IMR-90 (cell line): ENCODE measurements around the gene MICAL1. TPM values are rescaled to one million over a fixed set of nuclear protein-coding genes. Genes with fewer than 3 reads are reported as not detected.

ENCODE experiments used
- ATAC-seq: fragments of 200-7000 bp; cut with Tn5 transposase; 2 replicates; pipeline ENCODE4 v1.9.1; 2020; ENCODE audit warnings: low read depth, mild to moderate bottlenecking, moderate library complexity
- BruUV-seq: library from RNA; stranded (reverse); fragments of 400-500 nt; replicated peaks from 2 replicates; lab custom pipeline; 2021; lab: Mats Ljungman, UMichigan
- CTCF ChIA-PET: fragments of 300-600 bp; formaldehyde crosslinking; extraction: SDS; loops from one replicate; lab custom pipeline; 2021; ENCODE audit warnings: antibody characterized with exemption; lab: Yijun Ruan, JAX
- POLR2A ChIA-PET: fragments of 300-600 bp; sonication (Branson Sonifier 250); formaldehyde crosslinking; loops from one replicate; lab custom pipeline; 2022; ENCODE audit warnings: antibody characterized with exemption; ENCODE audit not compliant: unreplicated experiment; lab: Charles Lee
- DNase-seq: peaks from one replicate; pipeline ENCODE4 v3.0.0; 2013
- H2AFZ ChIP-seq: replicated peaks from 2 replicates; pipeline ENCODE3; 2013; ENCODE audit warnings: low read length, mild to moderate bottlenecking; ENCODE audit not compliant: poor library complexity
- H2AK5ac ChIP-seq: 2 replicates; pipeline ENCODE4 v1.6.1; 2013; ENCODE audit warnings: low read depth, low read length, inconsistent platforms
- H2AK9ac ChIP-seq: replicated peaks from 2 replicates; pipeline ENCODE3; 2013; ENCODE audit warnings: mild to moderate bottlenecking, low read depth, low read length, moderate library complexity; ENCODE audit not compliant: poor library complexity
- H2BK120ac ChIP-seq: 2 replicates; pipeline ENCODE4 v1.6.1; 2013; ENCODE audit warnings: low read depth, low read length, inconsistent platforms
- H2BK15ac ChIP-seq: 3 replicates; pipeline ENCODE4 v1.6.1; 2013; ENCODE audit warnings: low read depth, low read length, inconsistent platforms
- H2BK20ac ChIP-seq: 2 replicates; pipeline ENCODE4 v1.6.1; 2013; ENCODE audit warnings: low read depth, mild to moderate bottlenecking, inconsistent platforms, low read length, moderate library complexity
- H2BK5ac ChIP-seq: 2 replicates; pipeline ENCODE4 v1.6.1; 2013; ENCODE audit warnings: mild to moderate bottlenecking, low read depth, low read length, inconsistent platforms; ENCODE audit not compliant: poor library complexity, severe bottlenecking
- H3K14ac ChIP-seq: replicated peaks from 2 replicates; pipeline ENCODE4 v1.6.1; 2013; ENCODE audit warnings: low read depth, low read length, inconsistent platforms
- H3K18ac ChIP-seq: 2 replicates; pipeline ENCODE4 v1.6.1; 2013; ENCODE audit warnings: low read depth, low read length, control low read depth
- H3K23ac ChIP-seq: 2 replicates; pipeline ENCODE4 v1.6.1; 2013; ENCODE audit warnings: low read depth, low read length, inconsistent platforms
- H3K27ac ChIP-seq: 2 replicates; pipeline ENCODE4 v1.5.1; 2013; ENCODE audit warnings: mild to moderate bottlenecking, control low read depth, low read length; ENCODE audit not compliant: insufficient read depth
- H3K27me3 ChIP-seq: 2 replicates; pipeline ENCODE4 v1.6.1; 2013; ENCODE audit warnings: low read length; ENCODE audit not compliant: control insufficient read depth, insufficient read depth
- H3K36me3 ChIP-seq: 2 replicates; pipeline ENCODE4 v1.6.1; 2013; ENCODE audit warnings: low read length, mixed read lengths; ENCODE audit not compliant: control insufficient read depth, insufficient read depth
- H3K4ac ChIP-seq: 2 replicates; pipeline ENCODE4 v1.6.1; 2013; ENCODE audit warnings: low read depth, low read length, inconsistent platforms
- H3K4me1 ChIP-seq: 2 replicates; pipeline ENCODE4 v1.6.1; 2013; ENCODE audit warnings: low read length, mixed read lengths; ENCODE audit not compliant: control insufficient read depth, insufficient read depth
- H3K4me2 ChIP-seq: 2 replicates; pipeline ENCODE4 v1.6.1; 2013; ENCODE audit warnings: low read depth, mild to moderate bottlenecking, control low read depth, low read length, moderate library complexity
- H3K4me3 ChIP-seq: 2 replicates; pipeline ENCODE4 v1.5.1; 2013; ENCODE audit warnings: low read depth, mild to moderate bottlenecking, control low read depth, low read length, moderate library complexity; ENCODE audit not compliant: insufficient read depth
- H3K56ac ChIP-seq: 2 replicates; pipeline ENCODE4 v1.6.1; 2013; ENCODE audit warnings: low read length, inconsistent platforms; ENCODE audit not compliant: insufficient read depth; ENCODE audit errors: extremely low read depth
- H3K79me1 ChIP-seq, 2 experiments: 2 replicates each; pipeline ENCODE4 v1.6.1; 2013; ENCODE audit warnings: low read length in 2 of 2, inconsistent platforms in 1 of 2, low read depth in 1 of 2
- H3K9ac ChIP-seq: 2 replicates; pipeline ENCODE4 v1.6.1; 2013; ENCODE audit warnings: low read depth, low read length, control low read depth
- H3K9me1 ChIP-seq: 2 replicates; pipeline ENCODE4 v1.6.1; 2013; ENCODE audit warnings: low read length, inconsistent platforms; ENCODE audit not compliant: insufficient read depth
- H3K9me3 ChIP-seq: 2 replicates; pipeline ENCODE4 v1.6.1; 2013; ENCODE audit warnings: low read length; ENCODE audit not compliant: control insufficient read depth, insufficient read depth
- H4K20me1 ChIP-seq: 2 replicates; pipeline ENCODE4 v1.6.1; 2013; ENCODE audit warnings: low read length, inconsistent platforms; ENCODE audit not compliant: insufficient read depth
- H4K5ac ChIP-seq: 2 replicates; pipeline ENCODE4 v1.6.1; 2013; ENCODE audit warnings: mild to moderate bottlenecking, low read depth, low read length, control low read depth
- H4K8ac ChIP-seq, 2 experiments: 2 replicates each; pipeline ENCODE4 v1.6.1; 2013; ENCODE audit warnings: low read depth in 2 of 2, low read length in 2 of 2, control low read depth in 1 of 2, inconsistent platforms in 1 of 2
- H4K91ac ChIP-seq: 2 replicates; pipeline ENCODE4 v1.6.1; 2013; ENCODE audit warnings: low read depth, low read length, inconsistent platforms; ENCODE audit not compliant: insufficient read depth
- BHLHE40 ChIP-seq: fragments of 150-350 bp; IDR thresholded peaks from 2 replicates; pipeline ENCODE4 v1.6.1; 2016; ENCODE audit warnings: mild to moderate bottlenecking, low read depth, low read length
- CEBPB ChIP-seq: IDR thresholded peaks from 2 replicates; pipeline ENCODE4 v1.6.1; 2012; ENCODE audit warnings: low read depth, low read length, improper control_type of control experiment
- CHD1 ChIP-seq: IDR thresholded peaks from 2 replicates; pipeline ENCODE4 v1.6.1; 2012; ENCODE audit warnings: low read depth, low read length, improper control_type of control experiment
- CTCF ChIP-seq: conservative IDR thresholded peaks from 2 replicates; pipeline ENCODE4 v1.5.1; 2012; ENCODE audit warnings: mild to moderate bottlenecking, low read depth, low read length, improper control_type of control experiment
- ELK1 ChIP-seq: fragments of 150-350 bp; IDR thresholded peaks from 2 replicates; pipeline ENCODE4 v1.6.1; 2016; ENCODE audit warnings: low read depth, mild to moderate bottlenecking, low read length, moderate library complexity, borderline replicate concordance
- FOS ChIP-seq: fragments of 150-350 bp; IDR thresholded peaks from 2 replicates; pipeline ENCODE4 v1.6.1; 2016; ENCODE audit warnings: low read depth, low read length
- MAFK ChIP-seq: IDR thresholded peaks from 2 replicates; pipeline ENCODE4 v1.6.1; 2012; ENCODE audit warnings: low read depth, low read length, improper control_type of control experiment
- MAZ ChIP-seq: IDR thresholded peaks from 2 replicates; pipeline ENCODE4 v1.6.1; 2012; ENCODE audit warnings: low read depth, mild to moderate bottlenecking, low read length, improper control_type of control experiment, moderate library complexity, borderline replicate concordance
- MXI1 ChIP-seq: IDR thresholded peaks from 2 replicates; pipeline ENCODE4 v1.6.1; 2012; ENCODE audit warnings: low read depth, mild to moderate bottlenecking, low read length, moderate library complexity, borderline replicate concordance
- NFE2L2 ChIP-seq: fragments of 150-350 bp; IDR thresholded peaks from 2 replicates; pipeline ENCODE4 v1.6.1; 2016; ENCODE audit warnings: low read depth, mild to moderate bottlenecking, low read length
- POLR2A ChIP-seq: IDR thresholded peaks from 2 replicates; pipeline ENCODE4 v1.6.1; 2012; ENCODE audit warnings: mild to moderate bottlenecking, low read depth, low read length
- RAD21 ChIP-seq: IDR thresholded peaks from 2 replicates; pipeline ENCODE4 v1.6.1; 2012; ENCODE audit warnings: low read length, improper control_type of control experiment
- RCOR1 ChIP-seq: IDR thresholded peaks from 2 replicates; pipeline ENCODE4 v1.6.1; 2012; ENCODE audit warnings: mild to moderate bottlenecking, low read length, improper control_type of control experiment; ENCODE audit not compliant: insufficient replicate concordance
- RFX5 ChIP-seq: IDR thresholded peaks from 2 replicates; pipeline ENCODE4 v1.8.0; 2012; ENCODE audit warnings: low read depth, mild to moderate bottlenecking, low read length, moderate library complexity
- SMC3 ChIP-seq: fragments of 150-350 bp; IDR thresholded peaks from 2 replicates; pipeline ENCODE4 v1.6.1; 2016; ENCODE audit warnings: low read depth, mild to moderate bottlenecking, antibody characterized with exemption, low read length, moderate library complexity
- USF2 ChIP-seq: fragments of 150-350 bp; IDR thresholded peaks from 2 replicates; pipeline ENCODE4 v1.6.1; 2017; ENCODE audit warnings: mild to moderate bottlenecking, antibody characterized with exemption, low read length, low read depth
- WGBS, 2 experiments: methylation state at CpG; one replicate each; pipeline versions ENCODE4 v1.1.5 to v1.1.7; 2013; ENCODE audit warnings: missing lambda C conversion rate in 2 of 2; ENCODE audit not compliant: insufficient read length in 1 of 2; ENCODE audit errors: extremely low coverage in 2 of 2; 5-methylcytosine and 5-hydroxymethylcytosine counted together
- dilution Hi-C: fragments of 300-500 bp; cut with HindIII; formaldehyde crosslinking; loops from one replicate; pipeline ENCODE4 v1.14.3; 2018; ENCODE audit warnings: low sequenced_read_pairs; ENCODE audit not compliant: unreplicated experiment
- in situ Hi-C: fragments of 300-500 bp; cut with MboI; formaldehyde crosslinking; loops from 3 replicates; pipeline ENCODE4 v1.14.3; 2019; ENCODE audit warnings: low sequenced_read_pairs, inconsistent platforms, mixed read lengths
- intact Hi-C: fragments of 100-400 bp; cut with micrococcal nuclease; formaldehyde crosslinking; loops from 2 replicates; pipeline ENCODE4 v1.10.0; 2022
- polyA plus RNA-seq, 3 experiments: library from polyadenylated mRNA; depleted of rRNA; stranded (reverse); fragments of >200 nt; gene quantifications; 2 replicates each; pipeline ENCODE4 v1.2.3, GENCODE V29; 2012; ENCODE audit warnings: low replicate concordance in 1 of 3
- total RNA-seq: library from RNA; depleted of rRNA; stranded (reverse); fragments of >200 nt; gene quantifications from 2 replicates; pipeline ENCODE4 v1.2.3, GENCODE V29; 2012

MICAL1 gene
- total and polyA plus RNA-seq, 2 of the 4 experiments (the other 2 are of a cell fraction) = 30.5 to 57.1 TPM

GRCh38 chr6:109485266-109485935 is 29.8 kb upstream of the MICAL1 start:
- no peaks in the 10 kb centered on the region for H3K9me3 ChIP-seq
- H2BK5ac ChIP-seq = no peak overlapping the region
- no peak overlapping the region for H2BK15ac ChIP-seq
- no peak overlapping the region for H3K4ac ChIP-seq
- peaks cover 19 to 23% of the 10 kb centered on the region in 2 experiments for H3K79me1 ChIP-seq
- no CpG with 5 or more reads among the region's 3 CpGs for WGBS, 2 experiments
- intact Hi-C loops (no loop called here), in situ Hi-C loops (no loop called here), dilution Hi-C loops (no loop called here)
- H3K14ac ChIP-seq = no peak overlapping the region
- no peak overlapping the region for H2BK120ac ChIP-seq
- H3K56ac ChIP-seq = no peak overlapping the region
- ChIA-PET CTCF (interaction anchor here (0.6 kb wide), 1 partner anchor 24 kb away, joined by 3 read pairs; no protein-coding TSS in a partner anchor), POLR2A (no interaction called here)
- no peaks in the 10 kb centered on the region; the same call in 1 of the 2 replicates for H3K27me3 ChIP-seq
- TF ChIP-seq NFE2L2 = no peak
- TF ChIP-seq CEBPB = no peak
- TF ChIP-seq MAFK = no peak
- no peak for TF ChIP-seq POLR2A
- TF ChIP-seq RAD21 = no peak
- TF ChIP-seq FOS = no peak
- TF ChIP-seq USF2 = no peak
- no peak for TF ChIP-seq MAZ
- no peak for TF ChIP-seq CTCF
- no peak for TF ChIP-seq SMC3
- no peak for TF ChIP-seq RCOR1
- TF ChIP-seq CHD1 = no peak
- TF ChIP-seq BHLHE40 = no peak
- no peak for TF ChIP-seq MXI1
- no peak for TF ChIP-seq ELK1
- TF ChIP-seq RFX5 = no peak
- H4K8ac ChIP-seq = no peak overlapping the region
- no peaks in the 10 kb centered on the region for H4K20me1 ChIP-seq
- BruUV-seq = no TSS peak
- ATAC-seq (no peak), DNase-seq (no peak)
- no peak overlapping the region for H2AK9ac ChIP-seq
- H3K23ac ChIP-seq = no peak overlapping the region
- H2AK5ac ChIP-seq = no peak overlapping the region
- H3K9me1 ChIP-seq = no peaks in the 10 kb centered on the region
- peaks cover 9% of the 10 kb centered on the region for H3K36me3 ChIP-seq
- H3K9ac ChIP-seq = no peak overlapping the region
- no peak overlapping the region for H4K91ac ChIP-seq
- H3K27ac ChIP-seq = no peak overlapping the region
- H3K4me3 ChIP-seq = no peak overlapping the region
- no peaks in the 10 kb centered on the region for H3K4me1 ChIP-seq
- no peak overlapping the region for H4K5ac ChIP-seq
- H3K4me2 ChIP-seq = no peak overlapping the region
- H2BK20ac ChIP-seq = no peak overlapping the region
- no peak overlapping the region for H3K18ac ChIP-seq
- no peak overlapping the region for H2AFZ ChIP-seq
